HEK293T (cell line): ENCODE results near the gene SNX32.

Experiments
- CTCF ChIA-PET: fragments of 350-600 bp; formaldehyde crosslinking; extraction: SDS; loops from one replicate; lab custom pipeline; 2021; ENCODE audit warnings: antibody characterized with exemption, inconsistent platforms; lab: Yijun Ruan, JAX
- POLR2A ChIA-PET: fragments of 350-600 bp; formaldehyde crosslinking; extraction: SDS; loops from one replicate; lab custom pipeline; 2020; ENCODE audit warnings: antibody characterized with exemption, inconsistent platforms; lab: Yijun Ruan, JAX
- DNase-seq: peaks from one replicate; pipeline ENCODE4 v3.0.0; 2012; ENCODE audit warnings: mixed read lengths; ENCODE audit errors: extremely low spot score
- ARNT ChIP-seq: fragments of 450-650 bp; IDR thresholded peaks from 2 replicates; pipeline ENCODE4 v1.6.1; 2017; ENCODE audit warnings: mild to moderate bottlenecking
- BHLHE40 ChIP-seq: fragments of 450-650 bp; IDR thresholded peaks from 2 replicates; pipeline ENCODE4 v1.6.1; 2016; ENCODE audit warnings: mild to moderate bottlenecking, moderate library complexity, borderline replicate concordance
- CTBP1 ChIP-seq: fragments of 450-650 bp; IDR thresholded peaks from 2 replicates; pipeline ENCODE4 v1.6.1; 2016; ENCODE audit warnings: borderline replicate concordance
- ELF4 ChIP-seq: fragments of 450-650 bp; IDR thresholded peaks from 2 replicates; pipeline ENCODE4 v1.6.1; 2017; ENCODE audit warnings: antibody characterized with exemption
- FOXA1 ChIP-seq: fragments of 450-650 bp; IDR thresholded peaks from 2 replicates; pipeline ENCODE4 v1.6.1; 2016; ENCODE audit warnings: mild to moderate bottlenecking
- FOXK2 ChIP-seq: fragments of 450-650 bp; IDR thresholded peaks from 2 replicates; pipeline ENCODE4 v1.6.1; 2016; ENCODE audit warnings: mild to moderate bottlenecking
- FOXM1 ChIP-seq: fragments of 450-650 bp; IDR thresholded peaks from 2 replicates; pipeline ENCODE4 v1.6.1; 2017; ENCODE audit warnings: mild to moderate bottlenecking, borderline replicate concordance
- HDGF ChIP-seq: fragments of 450-650 bp; IDR thresholded peaks from 2 replicates; pipeline ENCODE4 v1.6.1; 2017; ENCODE audit warnings: antibody characterized with exemption, borderline replicate concordance
- L3MBTL2 ChIP-seq: fragments of 450-650 bp; conservative IDR thresholded peaks from 2 replicates; pipeline ENCODE4 v1.6.1; 2016; ENCODE audit warnings: mild to moderate bottlenecking
- LEF1 ChIP-seq: fragments of 450-650 bp; IDR thresholded peaks from 2 replicates; pipeline ENCODE4 v1.6.1; 2017; ENCODE audit warnings: mild to moderate bottlenecking, borderline replicate concordance
- NFRKB ChIP-seq: fragments of 450-650 bp; IDR thresholded peaks from 2 replicates; pipeline ENCODE4 v1.6.1; 2016; ENCODE audit warnings: mild to moderate bottlenecking, moderate library complexity
- PKNOX1 ChIP-seq: fragments of 450-650 bp; IDR thresholded peaks from 2 replicates; pipeline ENCODE4 v1.6.1; 2016
- SP1 ChIP-seq: fragments of 450-650 bp; IDR thresholded peaks from 2 replicates; pipeline ENCODE4 v1.6.1; 2017
- SUZ12 ChIP-seq: fragments of 450-650 bp; IDR thresholded peaks from 2 replicates; pipeline ENCODE4 v1.6.1; 2016; ENCODE audit warnings: mild to moderate bottlenecking
- TARDBP ChIP-seq: fragments of 450-650 bp; IDR thresholded peaks from 2 replicates; pipeline ENCODE4 v1.6.1; 2016
- ZNF384 ChIP-seq: fragments of 450-650 bp; IDR thresholded peaks from 2 replicates; pipeline ENCODE4 v1.6.1; 2016

Gene SNX32

DNA sequence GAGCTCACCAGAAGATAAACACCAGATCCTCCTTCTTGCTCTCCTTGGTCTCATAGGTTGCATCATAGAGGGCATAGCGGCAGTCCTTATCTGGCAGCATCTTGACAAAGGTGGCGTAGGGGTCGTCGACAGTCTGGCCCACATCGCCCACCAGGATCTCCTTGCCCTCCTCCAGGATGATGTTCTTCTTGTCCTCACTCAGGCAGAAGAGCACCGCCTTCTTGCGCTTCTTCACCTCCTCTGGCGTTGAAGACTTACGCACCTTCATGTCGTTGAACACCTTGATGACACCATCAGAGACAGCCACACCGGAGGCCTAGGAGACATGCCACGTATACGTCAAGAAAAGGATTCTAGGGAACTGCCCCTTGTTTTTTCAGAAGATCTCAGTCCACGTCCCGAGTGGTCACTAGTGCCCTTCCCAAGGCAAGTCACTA is 22.2 kb downstream of the SNX32 start:
- ChIA-PET POLR2A (interaction anchor here (17.2 kb wide), 1 partner anchor 33 kb away, joined by 289 read pairs; the partner anchor contains the start of genes CCDC85B and FIBP), CTCF (no interaction called here)
- no peak for DNase-seq
- TF ChIP-seq L3MBTL2 (no peak), ARNT (no peak), ZNF384 (no peak), CTBP1 (no peak), NFRKB (no peak), SP1 (no peak), LEF1 (no peak), PKNOX1 (no peak), ELF4 (no peak)

- TF ChIP-seq ARNT: no peak
- no peak; the same call in 1 of the 2 replicates for TF ChIP-seq ELF4
- no peak for TF ChIP-seq NFRKB
- TF ChIP-seq CTBP1: no peak
- no peak for TF ChIP-seq TARDBP
- TF ChIP-seq L3MBTL2: no peak
- no peak for TF ChIP-seq FOXK2
- TF ChIP-seq PKNOX1: no peak
- TF ChIP-seq HDGF: no peak
- TF ChIP-seq BHLHE40: no peak
- TF ChIP-seq ZNF384: no peak
- no peak for TF ChIP-seq SP1
- peak; percentile 49 for DNase-seq
- POLR2A ChIA-PET: interaction anchor here (0.8 to 17.2 kb wide), 3 partner anchors 13 to 32 kb away, joined by 3 to 289 read pairs (median 97); partner anchors contain the start of genes CCDC85B and FIBP
- CTCF ChIA-PET: interaction anchor here (0.6 kb wide), 1 partner anchor 1274 kb away, joined by 5 read pairs; no protein-coding TSS in a partner anchor
Observed at GRCh38 chr11:65856689-65857499, 23.1 kb downstream of the SNX32 start.

DNA sequence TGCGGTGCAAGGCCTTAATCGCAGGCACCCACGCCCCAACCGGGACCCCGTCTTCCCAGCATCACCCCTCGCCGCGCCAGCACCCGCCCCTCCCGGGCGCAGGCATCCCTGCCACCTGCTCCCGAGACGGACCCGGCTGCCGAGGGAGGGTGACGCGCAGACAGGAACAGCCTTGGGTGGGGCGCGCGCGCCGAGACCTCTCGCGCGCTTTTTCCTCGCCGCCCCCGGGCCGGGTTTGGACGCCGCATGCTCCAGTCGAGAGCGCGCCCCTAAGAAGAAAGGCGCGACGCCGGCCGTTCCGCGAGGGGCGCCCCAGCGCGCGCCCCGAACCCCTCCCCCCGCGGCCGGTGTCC is 23.7 kb downstream of the SNX32 start:
- POLR2A ChIA-PET: interaction anchor here (1.0 to 17.2 kb wide), 3 partner anchors 12 to 285 kb away, joined by 3 to 289 read pairs (median 97); partner anchors contain the start of genes CCDC85B, FAM89B and FIBP
- peak; percentile 28 for DNase-seq
- TF ChIP-seq FOXM1: no peak
- TF ChIP-seq ARNT: no peak
- TF ChIP-seq L3MBTL2: peak; percentile 58
- no peak for TF ChIP-seq SP1
- TF ChIP-seq HDGF: no peak
- CTCF ChIA-PET: interaction anchor here (0.6 kb wide), 1 partner anchor 1273 kb away, joined by 5 read pairs; no protein-coding TSS in a partner anchor

GRCh38 chr11:65857853-65858680 is 24.3 kb downstream of the SNX32 start, which contains the start of gene CFL1:
TSS of gene CFL1 (minus strand) at chr11:65858180. CDS start at chr11:65858099, 81 bp downstream.
- POLR2A ChIA-PET: interaction anchor here (0.6 to 17.2 kb wide), 16 partner anchors 9 to 737 kb away, joined by 3 to 289 read pairs (median 4); partner anchors contain the start of genes CCDC85B, CTSW, FAM89B and FIBP
- TF ChIP-seq FOXA1 (no peak), TARDBP (no peak), NFRKB (no peak), ARNT (peak; percentile 96), FOXM1 (peak; percentile 44; the same call in 1 of the 2 replicates), CTBP1 (no peak), PKNOX1 (no peak), ELF4 (peak; percentile 95), BHLHE40 (no peak), LEF1 (peak; percentile 91; the same call in 1 of the 2 replicates), HDGF (no peak), SP1 (no peak), ZNF384 (no peak), FOXK2 (no peak), L3MBTL2 (peak; percentile 74), SUZ12 (no peak)
- CTCF ChIA-PET: interaction anchor here (3.7 kb wide), 1 partner anchor 31 kb away, joined by 59 read pairs; the partner anchor contains the start of genes CCDC85B and FIBP
- DNase-seq: peak; percentile 85

GRCh38 chr11:65858681-65859087 is 24.9 kb downstream of the SNX32 start:
- ChIA-PET CTCF (interaction anchor here (1.3 to 3.7 kb wide), 3 partner anchors 8 to 114 kb away, joined by 3 to 59 read pairs (median 19); partner anchors contain the start of genes CCDC85B and FIBP), POLR2A (interaction anchor here (0.6 to 17.2 kb wide), 22 partner anchors 8 to 736 kb away, joined by 3 to 289 read pairs (median 4); partner anchors contain the start of genes BANF1, CCDC85B, CTSW and EIF1AD)
- TF ChIP-seq L3MBTL2: peak; percentile 5; the same call in 1 of the 2 replicates
- no peak for TF ChIP-seq FOXA1
- DNase-seq: no peak
